Activated B cell treated with CpG ODN at 0.5 μM for 24 hours (primary cell): ENCODE measurements around the gene OPA3. TPM values are rescaled to one million over a fixed set of nuclear protein-coding genes. Genes with fewer than 3 reads are reported as not detected.
A peak's percentile ranks its signal among the peaks of the same experiment; 100 is the strongest.

Experiments used
- ATAC-seq: fragments of 200-7000 bp; cut with Tn5 transposase; one replicate; pipeline ENCODE4 v1.10.0; 2021; ENCODE audit warnings: low read depth, mild to moderate bottlenecking, moderate library complexity
- CTCF ChIA-PET: fragments of 350-600 bp; sonication (Branson Sonifier 250); formaldehyde crosslinking; loops from one replicate; lab custom pipeline; 2021; ENCODE audit warnings: antibody characterized with exemption; lab: Charles Lee
- POLR2A ChIA-PET: fragments of 350-600 bp; sonication (Branson Sonifier 250); formaldehyde crosslinking; loops from one replicate; lab custom pipeline; 2021; ENCODE audit warnings: antibody characterized with exemption; lab: Charles Lee
- DNase-seq: peaks from one replicate; pipeline ENCODE4 v3.0.0; 2022
- H3K27ac Mint-ChIP-seq: one replicate; pipeline ENCODE4 v1.8.0; 2020; ENCODE audit warnings: mixed read lengths
- H3K27me3 Mint-ChIP-seq: one replicate; pipeline ENCODE4 v1.8.0; 2021; ENCODE audit warnings: mixed read lengths
- H3K36me3 Mint-ChIP-seq: one replicate; pipeline ENCODE4 v1.8.0; 2021; ENCODE audit warnings: low read depth, mixed read lengths
- H3K4me1 Mint-ChIP-seq: one replicate; pipeline ENCODE4 v1.8.0; 2021; ENCODE audit warnings: mixed read lengths
- H3K4me3 Mint-ChIP-seq: one replicate; pipeline ENCODE4 v1.8.0; 2020; ENCODE audit warnings: mild to moderate bottlenecking, mixed read lengths
- H3K9me3 Mint-ChIP-seq: one replicate; pipeline ENCODE4 v1.8.0; 2020; ENCODE audit warnings: mixed read lengths
- intact Hi-C: fragments of 100-400 bp; cut with micrococcal nuclease; formaldehyde crosslinking; loops from one replicate; pipeline ENCODE4 v1.15.1; 2024
- total RNA-seq: library from RNA; stranded (reverse); gene quantifications from 2 replicates; pipeline ENCODE4 v1.2.3, GENCODE V29; 2022
- TF ChIP-seq, protein P1 (sequence below): fragments of 200-600 bp; IDR thresholded peaks from one replicate; pipeline ENCODE4 v1.8.0; 2022; ENCODE audit warnings: antibody characterized with exemption, mild to moderate bottlenecking

The OPA3 gene
- total RNA-seq, 1 donor from 2014 or later: 14.4 TPM

DNA sequence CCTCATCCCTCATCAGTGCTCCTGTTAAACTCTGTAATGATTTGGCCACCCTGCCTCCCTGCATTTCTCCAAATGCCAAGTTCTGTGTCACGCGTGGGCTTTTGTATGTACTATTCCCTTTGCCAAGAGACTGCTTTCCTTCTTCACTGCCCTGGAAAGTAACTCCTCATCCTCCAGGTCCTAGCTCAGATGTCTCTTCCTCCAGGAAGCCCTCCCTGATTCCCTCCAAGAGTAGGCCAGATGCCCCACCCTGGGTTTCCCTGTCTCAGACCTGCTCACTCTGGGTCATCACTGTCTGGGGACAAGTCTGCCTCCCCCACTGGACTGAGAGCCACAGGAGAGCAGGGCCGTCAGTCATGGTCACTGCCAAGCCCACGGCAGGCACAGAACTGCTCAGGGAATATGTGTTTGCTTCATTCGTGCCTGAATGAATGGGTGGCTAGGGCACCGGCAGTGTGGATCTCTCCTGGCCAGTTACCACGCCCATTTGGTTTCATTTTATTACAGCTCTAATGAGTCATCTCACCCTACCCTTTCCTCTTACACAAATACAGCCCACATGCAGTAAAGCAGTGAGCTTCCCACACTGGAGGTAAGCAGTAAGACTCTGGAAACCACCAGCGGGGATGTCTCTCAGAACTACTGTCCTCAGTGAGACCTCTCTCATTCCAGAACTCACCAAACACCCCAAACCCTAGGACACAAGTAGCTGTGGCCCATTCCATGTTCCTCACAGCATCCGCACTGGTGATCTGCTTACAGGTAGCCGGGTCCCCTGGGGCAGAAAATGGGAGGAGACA is 29.5 kb upstream of the OPA3 start:
- peak overlapping the region; percentile 71 for H3K27ac Mint-ChIP-seq

DNA sequence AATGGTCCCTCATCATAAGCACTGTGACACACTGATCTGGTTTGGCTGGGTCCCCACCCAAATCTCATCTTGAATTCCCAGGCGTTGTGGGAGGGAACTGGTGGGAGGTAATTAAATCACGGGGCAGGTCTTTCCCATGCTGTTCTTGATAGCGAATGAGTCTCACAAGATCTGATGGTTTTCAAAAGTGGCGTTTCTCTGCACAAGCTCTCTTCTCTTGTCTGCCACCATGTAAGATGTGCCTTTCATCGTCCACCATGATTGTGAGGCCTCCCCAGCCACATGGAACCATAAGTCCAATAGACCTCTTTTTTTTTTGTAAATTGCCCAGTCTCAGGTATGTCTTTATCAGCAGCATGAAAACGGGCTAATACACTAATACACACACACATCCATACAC is 24.3 kb upstream of the OPA3 start:
- ATAC-seq: no peak
- CTCF ChIA-PET: no interaction called here

More for the DNA sequence above, 29.5 kb upstream of the OPA3 start:
- Mint-ChIP-seq H3K27me3 (no peaks in the 10 kb centered on the region), H3K9me3 (peaks cover under 1% of the 10 kb centered on the region), H3K36me3 (peaks cover 78% of the 10 kb centered on the region), H3K4me1 (peaks cover 11% of the 10 kb centered on the region), H3K4me3 (no peak overlapping the region)
- TF ChIP-seq, protein P1, sequence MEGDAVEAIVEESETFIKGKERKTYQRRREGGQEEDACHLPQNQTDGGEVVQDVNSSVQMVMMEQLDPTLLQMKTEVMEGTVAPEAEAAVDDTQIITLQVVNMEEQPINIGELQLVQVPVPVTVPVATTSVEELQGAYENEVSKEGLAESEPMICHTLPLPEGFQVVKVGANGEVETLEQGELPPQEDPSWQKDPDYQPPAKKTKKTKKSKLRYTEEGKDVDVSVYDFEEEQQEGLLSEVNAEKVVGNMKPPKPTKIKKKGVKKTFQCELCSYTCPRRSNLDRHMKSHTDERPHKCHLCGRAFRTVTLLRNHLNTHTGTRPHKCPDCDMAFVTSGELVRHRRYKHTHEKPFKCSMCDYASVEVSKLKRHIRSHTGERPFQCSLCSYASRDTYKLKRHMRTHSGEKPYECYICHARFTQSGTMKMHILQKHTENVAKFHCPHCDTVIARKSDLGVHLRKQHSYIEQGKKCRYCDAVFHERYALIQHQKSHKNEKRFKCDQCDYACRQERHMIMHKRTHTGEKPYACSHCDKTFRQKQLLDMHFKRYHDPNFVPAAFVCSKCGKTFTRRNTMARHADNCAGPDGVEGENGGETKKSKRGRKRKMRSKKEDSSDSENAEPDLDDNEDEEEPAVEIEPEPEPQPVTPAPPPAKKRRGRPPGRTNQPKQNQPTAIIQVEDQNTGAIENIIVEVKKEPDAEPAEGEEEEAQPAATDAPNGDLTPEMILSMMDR: no peak
- ATAC-seq: peak; percentile 47
- POLR2A ChIA-PET: interaction anchor here (0.5 to 2.3 kb wide), 4 partner anchors 28 to 103 kb away, joined by 4 to 12 read pairs (median 6); partner anchors contain the start of gene OPA3
- no peak for DNase-seq
- intact Hi-C loops: no loop called here
- CTCF ChIA-PET: interaction anchor here (1.4 to 2.1 kb wide), 3 partner anchors 28 to 175 kb away, joined by 3 to 4 read pairs (median 4); no protein-coding TSS in a partner anchor

DNA sequence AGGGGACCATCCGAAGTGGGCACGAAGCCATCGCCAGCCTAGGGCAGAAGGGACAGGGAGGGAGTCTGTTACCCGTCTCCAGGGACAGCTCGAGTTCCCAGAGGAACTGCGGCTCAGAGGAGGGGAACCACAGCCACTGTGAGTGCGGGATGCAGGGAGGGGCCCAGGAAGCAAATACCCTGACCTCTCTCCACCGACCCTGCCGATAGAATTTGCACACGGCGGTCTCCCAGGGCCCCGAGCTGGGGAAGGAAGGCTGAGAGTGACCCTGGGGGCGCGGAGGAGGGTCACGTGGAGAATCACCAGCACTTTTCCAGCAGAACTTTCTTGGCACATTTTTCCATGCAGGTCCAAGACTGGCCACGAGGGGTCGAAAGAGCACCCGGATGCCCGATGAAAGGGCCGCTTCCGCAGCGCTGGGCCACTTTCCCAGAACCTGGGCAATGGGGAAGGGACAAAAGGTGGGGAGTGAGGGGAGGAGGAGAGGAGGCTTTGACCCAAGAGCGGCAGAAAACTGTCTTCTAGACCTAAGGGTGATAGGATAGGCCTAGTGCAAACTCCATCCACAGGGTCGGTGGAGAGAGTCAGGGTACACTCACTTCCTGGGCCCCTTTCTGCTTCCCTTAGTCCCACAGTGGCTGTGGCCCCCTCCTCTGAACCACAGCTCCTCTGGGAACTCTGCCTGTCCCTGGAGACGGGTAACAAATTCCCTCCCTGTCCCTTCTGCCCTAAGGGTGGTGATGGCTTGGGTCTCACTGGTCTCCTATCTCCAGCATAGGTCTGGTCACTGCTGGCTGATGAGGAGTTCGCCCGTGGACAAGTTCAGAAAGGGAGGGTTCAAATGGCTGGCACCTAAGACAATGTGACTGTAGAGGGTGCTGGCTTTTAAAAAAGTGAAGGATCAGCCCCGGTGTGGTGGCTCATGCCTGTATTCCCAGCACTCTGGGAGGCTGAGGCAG is 22.7 kb upstream of the OPA3 start:
- peak; percentile 61 for ATAC-seq
- Mint-ChIP-seq H3K27me3 (peaks cover 10% of the 10 kb centered on the region), H3K36me3 (peaks cover 31% of the 10 kb centered on the region), H3K4me1 (peaks cover 11% of the 10 kb centered on the region), H3K9me3 (peaks cover 5% of the 10 kb centered on the region), H3K27ac (peak overlapping the region; percentile 24), H3K4me3 (peak overlapping the region; percentile 24)
- ChIA-PET CTCF (interaction anchor here (0.6 to 4.6 kb wide), 3 partner anchors 35 to 45 kb away, joined by 3 to 32 read pairs (median 3); no protein-coding TSS in a partner anchor), POLR2A (interaction anchor here (1.1 to 1.4 kb wide), 2 partner anchors 11 to 34 kb away, joined by 3 to 4 read pairs; no protein-coding TSS in a partner anchor)
- TF ChIP-seq, protein P1: no peak
- intact Hi-C loops: loop anchor here (1.0 kb wide), 2 partner anchors 36 to 74 kb away; no protein-coding TSS in a partner anchor
- DNase-seq: peak; percentile 40

More for the DNA sequence above, 24.3 kb upstream of the OPA3 start:
- Mint-ChIP-seq H3K4me3 (no peak overlapping the region), H3K36me3 (peaks cover 43% of the 10 kb centered on the region), H3K9me3 (peaks cover 5% of the 10 kb centered on the region), H3K27ac (no peak overlapping the region), H3K27me3 (no peaks in the 10 kb centered on the region), H3K4me1 (peaks cover 10% of the 10 kb centered on the region)
- no peak for DNase-seq
- POLR2A ChIA-PET: no interaction called here
- intact Hi-C loops: no loop called here
- TF ChIP-seq, protein P1: no peak

DNA sequence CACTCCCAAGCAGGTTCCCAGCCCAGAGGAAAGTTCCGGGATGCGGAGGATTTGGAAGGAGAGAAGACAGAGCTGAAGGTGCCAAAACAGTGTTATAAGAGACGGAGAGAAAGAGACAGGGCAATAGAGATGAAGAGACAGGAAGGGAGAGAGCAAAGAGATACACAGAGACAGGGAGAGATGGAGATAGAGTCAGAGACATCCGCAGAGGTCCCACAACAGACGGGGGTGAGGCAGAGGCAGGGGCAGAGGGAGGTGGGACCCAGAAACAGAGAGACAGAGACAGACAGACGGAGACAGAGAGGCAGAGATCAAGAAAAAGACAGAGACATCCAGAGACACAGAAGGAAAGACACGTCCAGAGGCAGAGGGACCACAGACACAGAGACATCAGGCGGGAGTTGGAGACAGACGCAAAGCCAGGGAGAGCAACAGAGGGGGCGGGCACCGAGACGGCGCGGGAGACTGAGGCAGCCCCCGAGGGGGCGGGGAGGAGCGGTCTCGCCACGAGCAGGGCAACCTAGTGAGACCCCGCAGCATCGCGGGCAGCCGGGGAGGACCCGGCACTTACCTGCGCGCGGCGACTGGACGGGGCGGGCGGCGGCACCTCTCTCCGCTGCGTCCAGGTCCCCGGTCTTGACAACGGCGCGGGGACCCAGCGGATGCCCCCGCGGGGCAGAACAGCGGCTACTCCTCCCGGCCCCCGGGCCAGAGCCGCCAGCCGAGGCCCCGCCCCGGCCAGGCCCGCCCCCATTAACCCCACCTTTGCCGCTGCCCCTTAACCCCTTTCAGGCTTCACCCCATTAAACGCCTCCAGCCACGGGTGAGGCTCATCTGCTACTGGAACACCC is 17.1 kb upstream of the OPA3 start, which contains the start of gene GPR4:
Gene GPR4, minus strand, starts transcription at position 689 of the 851 bp plus-strand sequence. CDS start 10,346 bp downstream, outside the sequence.
- Mint-ChIP-seq H3K4me3 (no peak within 1 kb of the TSS), H3K27ac (peak within 1 kb of the TSS; percentile 14), H3K9me3 (no peaks in the 10 kb centered on the region), H3K4me1 (peaks cover 33% of the 10 kb centered on the region), H3K27me3 (peaks cover 56% of the 10 kb centered on the region), H3K36me3 (no peaks in the 10 kb centered on the region)
- peak; percentile 56 for ATAC-seq
- intact Hi-C loops: no loop called here
- no peak for DNase-seq
- CTCF ChIA-PET: no interaction called here
- TF ChIP-seq, protein P1: no peak
- POLR2A ChIA-PET: interaction anchor here (0.7 kb wide), 1 partner anchor 10 kb away, joined by 3 read pairs; no protein-coding TSS in a partner anchor
